Type B pancreatic cell (in vitro differentiated cells): ENCODE measurements around the gene RASSF4. TPM values are rescaled to one million over a fixed set of nuclear protein-coding genes. Genes with fewer than 3 reads are reported as not detected.

Experiments
- DNase-seq: peaks from one replicate; pipeline ENCODE4 v3.0.0; 2021; ENCODE audit warnings: mixed read lengths; ENCODE audit not compliant: unreplicated experiment; ENCODE audit errors: extremely low spot score
- H3K27ac Mint-ChIP-seq: 2 replicates; pipeline ENCODE4 v1.8.0; 2021; ENCODE audit warnings: mild to moderate bottlenecking, mixed read lengths
- H3K27me3 Mint-ChIP-seq: 2 replicates; pipeline ENCODE4 v1.8.0; 2021; ENCODE audit warnings: mixed read lengths
- H3K36me3 Mint-ChIP-seq: 2 replicates; pipeline ENCODE4 v1.8.0; 2021; ENCODE audit warnings: mixed read lengths
- H3K4me1 Mint-ChIP-seq: one replicate; pipeline ENCODE4 v1.8.0; 2021; ENCODE audit warnings: mixed read lengths; ENCODE audit not compliant: unreplicated experiment
- H3K4me3 Mint-ChIP-seq: 2 replicates; pipeline ENCODE4 v1.8.0; 2021; ENCODE audit warnings: mild to moderate bottlenecking, mixed read lengths
- H3K9me3 Mint-ChIP-seq: 2 replicates; pipeline ENCODE4 v1.8.0; 2021; ENCODE audit warnings: mixed read lengths
- total RNA-seq: library from RNA; stranded (reverse); gene quantifications from 2 replicates; pipeline ENCODE4 v1.2.1, GENCODE V29; 2021; ENCODE audit warnings: low replicate concordance
- TF ChIP-seq, protein P1 (sequence below): fragments of 200-600 bp; sonication (generic); conservative IDR thresholded peaks from 2 replicates; pipeline ENCODE4 v1.5.0; 2021; ENCODE audit warnings: antibody characterized with exemption, mild to moderate bottlenecking

The RASSF4 gene
- total RNA-seq, 1 donor from 2014 or later = 27.9 TPM

- Mint-ChIP-seq H3K36me3 (no peaks in the 10 kb centered on the region), H3K4me1 (peaks cover 8% of the 10 kb centered on the region), H3K4me3 (no peak overlapping the region), H3K27me3 (no peaks in the 10 kb centered on the region), H3K9me3 (peaks cover 9% of the 10 kb centered on the region), H3K27ac (no peak overlapping the region)
- TF ChIP-seq, protein P1, sequence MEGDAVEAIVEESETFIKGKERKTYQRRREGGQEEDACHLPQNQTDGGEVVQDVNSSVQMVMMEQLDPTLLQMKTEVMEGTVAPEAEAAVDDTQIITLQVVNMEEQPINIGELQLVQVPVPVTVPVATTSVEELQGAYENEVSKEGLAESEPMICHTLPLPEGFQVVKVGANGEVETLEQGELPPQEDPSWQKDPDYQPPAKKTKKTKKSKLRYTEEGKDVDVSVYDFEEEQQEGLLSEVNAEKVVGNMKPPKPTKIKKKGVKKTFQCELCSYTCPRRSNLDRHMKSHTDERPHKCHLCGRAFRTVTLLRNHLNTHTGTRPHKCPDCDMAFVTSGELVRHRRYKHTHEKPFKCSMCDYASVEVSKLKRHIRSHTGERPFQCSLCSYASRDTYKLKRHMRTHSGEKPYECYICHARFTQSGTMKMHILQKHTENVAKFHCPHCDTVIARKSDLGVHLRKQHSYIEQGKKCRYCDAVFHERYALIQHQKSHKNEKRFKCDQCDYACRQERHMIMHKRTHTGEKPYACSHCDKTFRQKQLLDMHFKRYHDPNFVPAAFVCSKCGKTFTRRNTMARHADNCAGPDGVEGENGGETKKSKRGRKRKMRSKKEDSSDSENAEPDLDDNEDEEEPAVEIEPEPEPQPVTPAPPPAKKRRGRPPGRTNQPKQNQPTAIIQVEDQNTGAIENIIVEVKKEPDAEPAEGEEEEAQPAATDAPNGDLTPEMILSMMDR = no peak
- no peak for DNase-seq
Observed at GRCh38 chr10:44946205-44946604, 13.4 kb upstream of the RASSF4 start.

DNA sequence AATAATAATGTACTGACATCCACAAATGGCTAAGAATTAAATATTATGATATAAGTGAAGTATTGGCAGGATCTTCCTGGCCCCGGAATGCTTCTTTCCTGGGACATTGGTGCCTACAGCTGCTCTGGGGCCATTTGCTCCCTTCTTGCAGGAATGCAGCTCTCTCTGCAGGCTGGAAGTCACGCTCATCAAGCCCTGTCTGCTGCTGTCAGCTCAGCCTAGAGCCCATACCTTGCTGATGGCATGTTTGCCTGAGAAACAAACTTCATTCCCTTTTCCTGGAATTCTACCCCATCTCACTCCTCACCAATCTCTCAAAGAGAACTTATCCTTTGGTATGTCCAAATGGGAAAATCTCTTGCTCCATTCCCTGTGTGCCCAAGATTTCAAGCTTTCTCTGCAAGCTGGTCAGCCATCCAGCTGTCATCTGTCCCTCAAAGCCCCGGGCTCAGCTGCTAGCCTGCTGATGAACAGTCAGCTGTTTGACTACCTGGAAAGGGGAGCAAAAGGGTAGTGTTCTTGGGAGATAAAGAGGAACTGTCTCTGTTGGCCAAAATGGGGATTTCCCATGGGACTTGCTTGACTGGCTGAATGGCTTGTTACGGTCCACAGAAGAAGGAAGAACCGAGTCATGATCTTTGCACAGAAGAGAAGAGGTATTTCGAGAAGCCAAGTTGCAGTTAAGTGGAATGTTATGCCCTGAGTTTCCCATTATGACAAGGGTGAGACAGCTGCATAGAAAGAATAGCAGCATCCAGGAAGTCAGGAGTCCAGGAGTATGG lies 12.0 kb upstream of the RASSF4 start:
- H3K27ac Mint-ChIP-seq = no peak overlapping the region
- DNase-seq = peak; percentile 22
- no peaks in the 10 kb centered on the region for H3K27me3 Mint-ChIP-seq
- no peak overlapping the region for H3K4me3 Mint-ChIP-seq
- TF ChIP-seq, protein P1 = no peak
- H3K9me3 Mint-ChIP-seq = peaks cover 9% of the 10 kb centered on the region
- peaks cover 9% of the 10 kb centered on the region for H3K4me1 Mint-ChIP-seq
- no peaks in the 10 kb centered on the region for H3K36me3 Mint-ChIP-seq

DNA sequence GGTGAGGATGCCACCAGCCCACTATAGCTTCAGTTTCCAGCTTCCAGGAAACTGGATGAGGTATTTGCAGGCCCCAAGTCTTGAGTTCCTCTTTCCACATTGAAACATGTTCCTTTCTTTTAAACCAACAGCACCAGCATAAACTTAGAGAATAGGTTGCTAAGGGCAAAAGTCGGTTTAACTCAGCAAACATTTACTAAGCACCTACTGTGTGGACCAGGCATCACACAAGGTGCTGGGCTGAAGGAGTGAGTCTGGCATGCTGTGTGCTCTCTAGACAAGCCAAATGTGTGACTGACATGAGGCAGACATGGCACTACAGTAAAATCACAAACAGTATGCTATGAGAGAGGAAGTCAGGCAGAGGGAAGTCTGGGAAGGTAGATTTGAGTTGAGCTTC lies 11.0 kb upstream of the RASSF4 start:
- Mint-ChIP-seq H3K27ac (no peak overlapping the region), H3K9me3 (peaks cover 9% of the 10 kb centered on the region), H3K4me1 (peaks cover 19% of the 10 kb centered on the region), H3K27me3 (no peaks in the 10 kb centered on the region), H3K36me3 (no peaks in the 10 kb centered on the region), H3K4me3 (no peak overlapping the region)
- TF ChIP-seq, protein P1 = no peak
- DNase-seq = no peak

DNA sequence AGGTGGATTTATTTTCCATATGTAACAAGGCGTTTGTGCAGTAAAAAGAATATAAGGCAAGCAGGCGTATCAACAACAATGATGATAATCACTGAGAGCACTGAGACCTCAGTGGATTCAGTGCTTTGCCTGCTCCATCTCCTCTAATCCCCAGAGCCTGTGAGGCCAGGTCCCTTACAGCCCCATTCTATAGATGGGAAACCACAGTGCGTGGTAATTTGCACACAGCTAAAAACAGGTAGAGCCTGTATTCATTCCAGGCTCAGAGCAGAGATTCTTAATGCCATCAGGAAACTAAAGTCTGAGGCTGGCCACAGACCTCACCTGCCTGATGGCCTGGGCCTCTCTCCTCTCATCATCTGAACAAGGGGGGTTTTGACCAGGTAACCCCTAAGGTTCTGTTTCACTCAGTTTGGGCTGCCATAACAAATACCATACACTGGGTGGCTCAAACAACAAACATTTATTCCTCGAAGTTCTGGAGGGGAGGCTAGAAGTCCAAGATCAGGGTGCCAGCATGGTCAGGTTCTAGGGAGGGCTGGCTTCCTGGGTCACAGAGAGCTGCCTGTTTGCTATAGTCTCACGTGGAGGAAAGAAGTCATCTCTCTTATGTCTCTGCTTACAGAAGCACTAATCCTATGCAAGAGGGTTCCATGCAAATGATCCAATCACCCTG lies 10.3 kb upstream of the RASSF4 start:
- H3K36me3 Mint-ChIP-seq = no peaks in the 10 kb centered on the region
- DNase-seq = peak; percentile 31
- TF ChIP-seq, protein P1 = no peak
- H3K4me3 Mint-ChIP-seq = no peak overlapping the region
- peaks cover 5% of the 10 kb centered on the region for H3K9me3 Mint-ChIP-seq
- no peaks in the 10 kb centered on the region for H3K27me3 Mint-ChIP-seq
- peaks cover 26% of the 10 kb centered on the region for H3K4me1 Mint-ChIP-seq
- no peak overlapping the region for H3K27ac Mint-ChIP-seq

GRCh38 chr10:44949915-44950314 lies 9.7 kb upstream of the RASSF4 start:
- H3K9me3 Mint-ChIP-seq = no peaks in the 10 kb centered on the region
- peak; percentile 44 for DNase-seq
- no peak overlapping the region for H3K27ac Mint-ChIP-seq
- H3K4me3 Mint-ChIP-seq = no peak overlapping the region
- H3K4me1 Mint-ChIP-seq = peaks cover 26% of the 10 kb centered on the region
- no peaks in the 10 kb centered on the region for H3K36me3 Mint-ChIP-seq
- TF ChIP-seq, protein P1 = no peak
- H3K27me3 Mint-ChIP-seq = no peaks in the 10 kb centered on the region
